ENCODE results near the gene LDB2.

GRCh38 chr4:16686195-16686594 lies 212.2 kb downstream of the LDB2 start:
- TF ChIP-seq POLR2A (IDR thresholded peaks at IDR 0.05; ENCODE audit: low read depth, low read length) = no peak
- no peak for TF ChIP-seq MYC (IDR thresholded peaks at IDR 0.05; ENCODE audit: low read depth, low read length)
- no peak for TF ChIP-seq CTCF (IDR thresholded peaks at IDR 0.05; ENCODE audit: extremely low read depth in 1 of 2, insufficient read depth in 1 of 2, low read depth in 1 of 2, low read length in 2 of 2)
